ENCODE results near the gene NPAS3.

- TF ChIP-seq, protein P1, sequence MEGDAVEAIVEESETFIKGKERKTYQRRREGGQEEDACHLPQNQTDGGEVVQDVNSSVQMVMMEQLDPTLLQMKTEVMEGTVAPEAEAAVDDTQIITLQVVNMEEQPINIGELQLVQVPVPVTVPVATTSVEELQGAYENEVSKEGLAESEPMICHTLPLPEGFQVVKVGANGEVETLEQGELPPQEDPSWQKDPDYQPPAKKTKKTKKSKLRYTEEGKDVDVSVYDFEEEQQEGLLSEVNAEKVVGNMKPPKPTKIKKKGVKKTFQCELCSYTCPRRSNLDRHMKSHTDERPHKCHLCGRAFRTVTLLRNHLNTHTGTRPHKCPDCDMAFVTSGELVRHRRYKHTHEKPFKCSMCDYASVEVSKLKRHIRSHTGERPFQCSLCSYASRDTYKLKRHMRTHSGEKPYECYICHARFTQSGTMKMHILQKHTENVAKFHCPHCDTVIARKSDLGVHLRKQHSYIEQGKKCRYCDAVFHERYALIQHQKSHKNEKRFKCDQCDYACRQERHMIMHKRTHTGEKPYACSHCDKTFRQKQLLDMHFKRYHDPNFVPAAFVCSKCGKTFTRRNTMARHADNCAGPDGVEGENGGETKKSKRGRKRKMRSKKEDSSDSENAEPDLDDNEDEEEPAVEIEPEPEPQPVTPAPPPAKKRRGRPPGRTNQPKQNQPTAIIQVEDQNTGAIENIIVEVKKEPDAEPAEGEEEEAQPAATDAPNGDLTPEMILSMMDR (IDR thresholded peaks at IDR 0.05; ENCODE audit: low read depth, low read length) = no peak
- TF ChIP-seq EZH2phosphoT487 (IDR thresholded peaks at IDR 0.05; ENCODE audit: low read depth) = no peak
These were observed 740.3 kb downstream of the NPAS3 start for GRCh38 chr14:33679025-33679424.

Measured in OCI-LY3 (cell line).